CD4-positive, alpha-beta memory T cell (primary cell): ENCODE data around the gene NFE2L3. TPM values are rescaled to one million over a fixed set of nuclear protein-coding genes. Genes with fewer than 3 reads are reported as not detected.
"Not testable (repeated sequence)": the region's sequence is repeated elsewhere in the genome, so short reads cannot be mapped to it uniquely, and the experiment has no call there.

Experiments used
- CTCF ChIA-PET: fragments of 350-600 bp; sonication (Branson Sonifier 250); formaldehyde crosslinking; loops from one replicate; lab custom pipeline; 2021; ENCODE audit warnings: inconsistent platforms; ENCODE audit not compliant: partially characterized antibody; lab: Charles Lee
- POLR2A ChIA-PET: fragments of 350-600 bp; sonication (Branson Sonifier 250); formaldehyde crosslinking; loops from one replicate; lab custom pipeline; 2021; ENCODE audit not compliant: partially characterized antibody; lab: Charles Lee
- DNase-seq, 5 donors: peaks; one replicate each; pipeline versions ENCODE4 v3.0.0 to v3.0.0-alpha.2; 2020 to 2022; ENCODE audit warnings: mixed read lengths in 1 of 5
- H3K27ac ChIP-seq: one replicate; pipeline ENCODE4 v1.7.0; 2013; ENCODE audit warnings: low read depth, low read length
- H3K27me3 ChIP-seq: 2 replicates; pipeline ENCODE4 v1.7.0; 2013; ENCODE audit warnings: mild to moderate bottlenecking, low read length, moderate library complexity; ENCODE audit not compliant: insufficient read depth
- H3K36me3 ChIP-seq: 2 replicates; pipeline ENCODE4 v1.7.0; 2013; ENCODE audit warnings: mild to moderate bottlenecking, low read length, moderate library complexity; ENCODE audit not compliant: insufficient read depth
- H3K4me1 ChIP-seq: 2 replicates; pipeline ENCODE4 v1.7.0; 2013; ENCODE audit warnings: mild to moderate bottlenecking, low read length, moderate library complexity; ENCODE audit not compliant: insufficient read depth
- H3K4me3 ChIP-seq, 2 donors: one replicate each; pipeline ENCODE4 v1.7.0; 2013; ENCODE audit warnings: low read length in 2 of 2, mild to moderate bottlenecking in 1 of 2
- H3K9me3 ChIP-seq, 2 donors: one replicate each; pipeline ENCODE4 v1.7.0; 2013; ENCODE audit warnings: low read length in 2 of 2, control low read depth in 1 of 2; ENCODE audit not compliant: control insufficient read depth in 1 of 2
- H3K27ac Mint-ChIP-seq, 7 donors: one replicate each; pipeline ENCODE4 v1.8.0; 2020 to 2021; ENCODE audit warnings: mixed read lengths in 7 of 7, mild to moderate bottlenecking in 6 of 7, inconsistent platforms in 3 of 7, moderate library complexity in 3 of 7
- H3K27me3 Mint-ChIP-seq, 2 donors: one replicate each; pipeline ENCODE4 v1.8.0; 2020 to 2021; ENCODE audit warnings: mixed read lengths in 2 of 2
- H3K36me3 Mint-ChIP-seq, 2 donors: one replicate each; pipeline ENCODE4 v1.8.0; 2020 to 2021; ENCODE audit warnings: mixed read lengths in 2 of 2, inconsistent platforms in 1 of 2, mild to moderate bottlenecking in 1 of 2
- H3K4me1 Mint-ChIP-seq, 4 donors: one replicate each; pipeline ENCODE4 v1.8.0; 2020 to 2021; ENCODE audit warnings: mixed read lengths in 4 of 4, mild to moderate bottlenecking in 1 of 4
- H3K4me3 Mint-ChIP-seq, 8 donors: one replicate each; pipeline ENCODE4 v1.8.0; 2020 to 2021; ENCODE audit warnings: mixed read lengths in 8 of 8, mild to moderate bottlenecking in 7 of 8, moderate library complexity in 6 of 8, inconsistent platforms in 3 of 8
- H3K9me3 Mint-ChIP-seq, 8 donors: one replicate each; pipeline ENCODE4 v1.8.0; 2020 to 2021; ENCODE audit warnings: mixed read lengths in 8 of 8, mild to moderate bottlenecking in 5 of 8, inconsistent platforms in 3 of 8, moderate library complexity in 1 of 8
- intact Hi-C: fragments of 100-400 bp; cut with micrococcal nuclease; formaldehyde crosslinking; loops from one replicate; pipeline ENCODE4 v1.15.1; 2023
- polyA plus RNA-seq, 2 donors: library from polyadenylated mRNA; unstranded; fragments of 300-500 nt; fragmentation: Illumina TruSeq; gene quantifications; one replicate each; pipeline ENCODE4 v1.2.3, GENCODE V29; 2021
- total RNA-seq, 2 experiments: library from RNA; stranded (reverse); gene quantifications; one replicate each; pipeline ENCODE4 v1.2.3, GENCODE V29; 2021

NFE2L3 gene
- total and polyA plus RNA-seq, 4 experiments from 2014 or later, result 7.5 to 9.6 (median 7.9) TPM

- ChIA-PET POLR2A (interaction anchor here (0.7 to 4.4 kb wide), 16 partner anchors 9 to 260 kb away, joined by 3 to 223 read pairs (median 8); partner anchors contain the start of genes CBX3, HNRNPA2B1 and SNX10), CTCF (interaction anchor here (1.1 to 4.0 kb wide), 9 partner anchors 8 to 74 kb away, joined by 3 to 32 read pairs (median 9); no protein-coding TSS in a partner anchor)
- H3K9me3 ChIP-seq, H3K27me3 Mint-ChIP-seq, H3K36me3 ChIP-seq, H3K27me3 ChIP-seq, H3K9me3 Mint-ChIP-seq: not testable (repeated sequence)
- Histone ChIP-seq H3K4me1 (peaks cover 59% of the 10 kb centered on the region), H3K4me3 (peak overlapping the region; percentile 49 to 93), H3K27ac (peak overlapping the region; percentile 79)
- Mint-ChIP-seq H3K4me1 (peaks cover 45 to 62% (median 55%) of the 10 kb centered on the region in 4 donors), H3K27ac (peak overlapping the region; percentile 94 to 98 (median 96)), H3K4me3 (peak overlapping the region; percentile 90 to 99 (median 96)), H3K36me3 (peaks cover 0 to 14% of the 10 kb centered on the region in 2 donors)
- intact Hi-C loops, result loop anchor here (1.0 to 5.0 kb wide), 4 partner anchors 14 to 202 kb away; partner anchors contain the start of gene HNRNPA2B1
- peak in 4 of 5 donors; percentile 38 to 54 (median 46) for DNase-seq
Observed at GRCh38 chr7:26152782-26153240, 813 bp downstream of the NFE2L3 start.

GRCh38 chr7:26153241-26153822 lies 1.3 kb downstream of the NFE2L3 start:
- Mint-ChIP-seq H3K27me3 (no peaks in the 10 kb centered on the region), H3K9me3 (peaks cover 0 to 1% (median 0%) of the 10 kb centered on the region in 8 donors), H3K4me3 (peak overlapping the region; percentile 90 to 99 (median 96)), H3K4me1 (peaks cover 48 to 66% (median 59%) of the 10 kb centered on the region in 4 donors), H3K36me3 (peaks cover 0 to 14% of the 10 kb centered on the region in 2 donors), H3K27ac (peak overlapping the region; percentile 94 to 98 (median 96))
- DNase-seq, result peak in 2 of 5 donors; percentile 7 to 30
- intact Hi-C loops, result loop anchor here (2.0 to 5.0 kb wide), 3 partner anchors 13 to 203 kb away; no protein-coding TSS in a partner anchor
- Histone ChIP-seq H3K36me3 (no peaks in the 10 kb centered on the region), H3K4me1 (peaks cover 64% of the 10 kb centered on the region), H3K9me3 (no peaks in the 10 kb centered on the region), H3K27me3 (no peaks in the 10 kb centered on the region), H3K27ac (peak overlapping the region; percentile 79), H3K4me3 (peak overlapping the region; percentile 49 to 93)
- ChIA-PET CTCF (interaction anchor here (3.2 kb wide), 1 partner anchor 13 kb away, joined by 9 read pairs; no protein-coding TSS in a partner anchor), POLR2A (interaction anchor here (4.4 to 10.0 kb wide), 2 partner anchors 44 kb away, joined by 169 to 223 read pairs; partner anchors contain the start of genes CBX3 and HNRNPA2B1)

GRCh38 chr7:26153823-26154783 lies 2.1 kb downstream of the NFE2L3 start:
- peak overlapping the region; percentile 49 to 93 for H3K4me3 ChIP-seq

GRCh38 chr7:26155531-26156375 lies 3.8 kb downstream of the NFE2L3 start:
- POLR2A ChIA-PET, result interaction anchor here (0.6 to 10.0 kb wide), 10 partner anchors 10 to 267 kb away, joined by 3 to 169 read pairs (median 5); partner anchors contain the start of genes CBX3, HNRNPA2B1 and SNX10
- no peaks in the 10 kb centered on the region for H3K27me3 ChIP-seq
- H3K4me3 ChIP-seq, result peak overlapping the region in 1 of 2 donors; percentile 42
- Mint-ChIP-seq H3K4me1 (peaks cover 66 to 84% (median 74%) of the 10 kb centered on the region in 4 donors), H3K27ac (peak overlapping the region; percentile 94 to 98 (median 96)), H3K9me3 (peaks cover 0 to 1% (median 0%) of the 10 kb centered on the region in 8 donors), H3K36me3 (peaks cover 0 to 14% of the 10 kb centered on the region in 2 donors), H3K27me3 (no peaks in the 10 kb centered on the region), H3K4me3 (peak overlapping the region; percentile 62 to 98 (median 83))
- H3K9me3 ChIP-seq, result no peaks in the 10 kb centered on the region
- intact Hi-C loops, result loop anchor here (1.0 kb wide), 1 partner anchor 12 kb away; no protein-coding TSS in a partner anchor
- no peaks in the 10 kb centered on the region for H3K36me3 ChIP-seq
- CTCF ChIA-PET, result interaction anchor here (0.8 to 4.5 kb wide), 4 partner anchors 15 to 65 kb away, joined by 3 to 30 read pairs (median 3); no protein-coding TSS in a partner anchor
- peak overlapping the region; percentile 79 for H3K27ac ChIP-seq
- H3K4me1 ChIP-seq, result peaks cover 79% of the 10 kb centered on the region
- DNase-seq, result no peak

More at GRCh38 chr7:26153823-26154783, 2.1 kb downstream of the NFE2L3 start:
- CTCF ChIA-PET, result interaction anchor here (1.0 to 4.5 kb wide), 3 partner anchors 38 to 44 kb away, joined by 4 to 30 read pairs (median 5); no protein-coding TSS in a partner anchor
- H3K9me3 Mint-ChIP-seq, result peaks cover 0 to 1% (median 0%) of the 10 kb centered on the region in 8 donors
- Histone ChIP-seq H3K27me3 (no peaks in the 10 kb centered on the region), H3K9me3 (no peaks in the 10 kb centered on the region), H3K27ac (peak overlapping the region; percentile 79), H3K4me1 (peaks cover 72% of the 10 kb centered on the region), H3K36me3 (no peaks in the 10 kb centered on the region)
- peak overlapping the region; percentile 90 to 99 (median 96) for H3K4me3 Mint-ChIP-seq
- H3K4me1 Mint-ChIP-seq, result peaks cover 55 to 74% (median 66%) of the 10 kb centered on the region in 4 donors
- POLR2A ChIA-PET, result interaction anchor here (1.4 to 10.0 kb wide), 2 partner anchors 22 to 43 kb away, joined by 5 to 169 read pairs; partner anchors contain the start of genes CBX3 and HNRNPA2B1
- no peaks in the 10 kb centered on the region for H3K27me3 Mint-ChIP-seq
- intact Hi-C loops, result loop anchor here (2.0 to 5.0 kb wide), 3 partner anchors 13 to 203 kb away; no protein-coding TSS in a partner anchor
- H3K36me3 Mint-ChIP-seq, result peaks cover 0 to 14% of the 10 kb centered on the region in 2 donors
- peak in 4 of 5 donors; percentile 6 to 64 (median 20) for DNase-seq
- H3K27ac Mint-ChIP-seq, result peak overlapping the region; percentile 94 to 98 (median 96)

GRCh38 chr7:26156451-26157420 lies 4.7 kb downstream of the NFE2L3 start:
- peak overlapping the region; percentile 94 to 98 (median 96) for H3K27ac Mint-ChIP-seq
- peak; percentile 67 to 87 (median 72) for DNase-seq
- CTCF ChIA-PET, result interaction anchor here (0.8 to 4.5 kb wide), 6 partner anchors 14 to 67 kb away, joined by 3 to 30 read pairs (median 3); no protein-coding TSS in a partner anchor
- Histone ChIP-seq H3K4me1 (peaks cover 69% of the 10 kb centered on the region), H3K27ac (peak overlapping the region; percentile 79), H3K4me3 (peak overlapping the region; percentile 8 to 42), H3K36me3 (no peaks in the 10 kb centered on the region), H3K27me3 (no peaks in the 10 kb centered on the region), H3K9me3 (no peaks in the 10 kb centered on the region)
- POLR2A ChIA-PET, result interaction anchor here (0.8 to 10.0 kb wide), 10 partner anchors 9 to 168 kb away, joined by 3 to 169 read pairs (median 5); partner anchors contain the start of genes CBX3, HNRNPA2B1 and SNX10
- H3K9me3 Mint-ChIP-seq, result peaks cover 0 to 1% (median 0%) of the 10 kb centered on the region in 8 donors
- intact Hi-C loops, result loop anchor here (1.0 kb wide), 1 partner anchor 11 kb away; no protein-coding TSS in a partner anchor
- H3K4me3 Mint-ChIP-seq, result peak overlapping the region; percentile 62 to 98 (median 83)
- H3K27me3 Mint-ChIP-seq, result no peaks in the 10 kb centered on the region
- peaks cover 59 to 77% (median 69%) of the 10 kb centered on the region in 4 donors for H3K4me1 Mint-ChIP-seq
- H3K36me3 Mint-ChIP-seq, result peaks cover 0 to 10% of the 10 kb centered on the region in 2 donors
